ENCODE results near the gene THAP7. TPM values are rescaled to one million over a fixed set of nuclear protein-coding genes. Genes with fewer than 3 reads are reported as not detected.

THAP7 gene
- polyA plus RNA-seq, 1 donor (not counting 4 experiments of a cell fraction or from before 2014, with no cell fraction given): 10.4 TPM

- Histone ChIP-seq H3K36me3 (ENCODE audit: control insufficient read depth in 2 of 2, extremely low read depth in 1 of 2, insufficient read depth in 2 of 2, low read length in 2 of 2) (peaks cover 0 to 7% of the 10 kb centered on the region in 2 experiments), H3K79me2 (ENCODE audit: control insufficient read depth, insufficient read depth, low read length) (peaks cover 6% of the 10 kb centered on the region), H3K9ac (ENCODE audit: control insufficient read depth, extremely low read depth, insufficient read depth, low read length) (peak overlapping the region; percentile 69), H3K9me1 (ENCODE audit: control insufficient read depth, extremely low read depth, insufficient read depth, low read length) (no peaks in the 10 kb centered on the region), H3K4me1 (ENCODE audit: control insufficient read depth, extremely low read depth, insufficient read depth, low read length) (peaks cover 43% of the 10 kb centered on the region), H3K9me3 (ENCODE audit: control insufficient read depth, low read depth, low read length) (no peaks in the 10 kb centered on the region), H4K20me1 (ENCODE audit: control insufficient read depth, extremely low read depth, insufficient read depth, low read length) (no peaks in the 10 kb centered on the region), H3K4me3 (ENCODE audit: control insufficient read depth in 2 of 3, extremely low read depth in 1 of 3, insufficient read depth in 2 of 3, low read depth in 1 of 3, low read length in 3 of 3) (peak overlapping the region; percentile 55 to 65 (median 59)), H2AFZ (ENCODE audit: control insufficient read depth, low read length) (peak overlapping the region; percentile 70), H3K4me2 (ENCODE audit: control insufficient read depth, extremely low read depth, insufficient read depth, low read depth, low read length) (peak overlapping the region; percentile 65), H3K27me3 (ENCODE audit: control insufficient read depth, extremely low read depth, insufficient read depth, low read length) (no peaks in the 10 kb centered on the region), H3K27ac (ENCODE audit: control insufficient read depth, insufficient read depth, low read length) (no peak overlapping the region)
- TF ChIP-seq, protein P1, sequence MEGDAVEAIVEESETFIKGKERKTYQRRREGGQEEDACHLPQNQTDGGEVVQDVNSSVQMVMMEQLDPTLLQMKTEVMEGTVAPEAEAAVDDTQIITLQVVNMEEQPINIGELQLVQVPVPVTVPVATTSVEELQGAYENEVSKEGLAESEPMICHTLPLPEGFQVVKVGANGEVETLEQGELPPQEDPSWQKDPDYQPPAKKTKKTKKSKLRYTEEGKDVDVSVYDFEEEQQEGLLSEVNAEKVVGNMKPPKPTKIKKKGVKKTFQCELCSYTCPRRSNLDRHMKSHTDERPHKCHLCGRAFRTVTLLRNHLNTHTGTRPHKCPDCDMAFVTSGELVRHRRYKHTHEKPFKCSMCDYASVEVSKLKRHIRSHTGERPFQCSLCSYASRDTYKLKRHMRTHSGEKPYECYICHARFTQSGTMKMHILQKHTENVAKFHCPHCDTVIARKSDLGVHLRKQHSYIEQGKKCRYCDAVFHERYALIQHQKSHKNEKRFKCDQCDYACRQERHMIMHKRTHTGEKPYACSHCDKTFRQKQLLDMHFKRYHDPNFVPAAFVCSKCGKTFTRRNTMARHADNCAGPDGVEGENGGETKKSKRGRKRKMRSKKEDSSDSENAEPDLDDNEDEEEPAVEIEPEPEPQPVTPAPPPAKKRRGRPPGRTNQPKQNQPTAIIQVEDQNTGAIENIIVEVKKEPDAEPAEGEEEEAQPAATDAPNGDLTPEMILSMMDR (optimal IDR thresholded peaks at IDR 0.05 in 1 of 3, IDR thresholded peaks at IDR 0.05 in 1 of 3, conservative IDR thresholded peaks at IDR 0.05 in 1 of 3; ENCODE audit: extremely low read depth in 1 of 3, insufficient read depth in 2 of 3, low read length in 3 of 3): no peak
- TF ChIP-seq EZH2 (IDR thresholded peaks at IDR 0.05; ENCODE audit: low read length): no peak
- dilution Hi-C loops (cut with MboI; ENCODE audit: extremely low pct_ligation_motif_present, low sequenced_read_pairs): no loop called here
- FAIRE-seq (no peak), DNase-seq (ENCODE audit: low read depth, low spot score) (no peak)
Measured at GRCh38 chr22:20957683-20958431, 44.1 kb downstream of the THAP7 start.

DNA sequence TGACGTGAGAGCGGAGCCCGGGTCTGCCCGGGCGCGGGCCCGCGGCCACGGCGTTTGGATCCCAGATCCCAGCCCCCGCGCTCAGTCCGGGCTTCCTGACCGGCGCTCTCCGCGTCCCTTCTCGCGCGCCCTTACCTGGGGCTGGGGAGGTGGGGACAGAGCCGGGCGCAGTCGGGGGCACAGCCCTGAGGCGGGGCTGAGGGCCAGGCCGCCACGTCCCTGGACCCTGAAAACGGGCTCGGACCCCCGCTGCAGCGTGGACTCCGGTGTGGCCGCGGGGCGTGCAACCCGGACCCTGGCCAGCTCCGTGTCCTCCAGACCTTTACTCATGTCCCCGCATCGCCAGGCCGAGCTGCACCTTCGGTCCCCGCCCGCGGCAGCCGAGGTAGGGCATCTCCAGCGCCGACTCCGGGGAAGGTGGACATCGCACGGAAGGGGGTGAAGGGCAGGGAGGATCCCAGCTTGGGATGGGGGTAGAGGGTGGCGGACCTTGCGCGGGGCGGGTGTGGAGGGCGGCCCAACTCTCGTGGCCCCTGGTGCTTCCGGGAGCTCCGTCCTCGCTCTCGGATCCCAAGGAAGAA lies 44.7 kb downstream of the THAP7 start:
- dilution Hi-C loops (cut with MboI; ENCODE audit: extremely low pct_ligation_motif_present, low sequenced_read_pairs): no loop called here
- TF ChIP-seq, protein P1 (optimal IDR thresholded peaks at IDR 0.05 in 1 of 3, IDR thresholded peaks at IDR 0.05 in 1 of 3, conservative IDR thresholded peaks at IDR 0.05 in 1 of 3; ENCODE audit: extremely low read depth in 1 of 3, insufficient read depth in 2 of 3, low read length in 3 of 3): no peak
- no peak for TF ChIP-seq EZH2 (IDR thresholded peaks at IDR 0.05; ENCODE audit: low read length)
- Histone ChIP-seq H3K9ac (ENCODE audit: control insufficient read depth, extremely low read depth, insufficient read depth, low read length) (peak overlapping the region; percentile 69), H4K20me1 (ENCODE audit: control insufficient read depth, extremely low read depth, insufficient read depth, low read length) (no peaks in the 10 kb centered on the region), H3K36me3 (ENCODE audit: control insufficient read depth in 2 of 2, extremely low read depth in 1 of 2, insufficient read depth in 2 of 2, low read length in 2 of 2) (peaks cover 0 to 14% of the 10 kb centered on the region in 2 experiments), H3K27ac (ENCODE audit: control insufficient read depth, insufficient read depth, low read length) (peak overlapping the region; percentile 18), H3K4me2 (ENCODE audit: control insufficient read depth, extremely low read depth, insufficient read depth, low read depth, low read length) (peak overlapping the region; percentile 65), H3K4me3 (ENCODE audit: control insufficient read depth in 2 of 3, extremely low read depth in 1 of 3, insufficient read depth in 2 of 3, low read depth in 1 of 3, low read length in 3 of 3) (peak overlapping the region; percentile 55 to 65 (median 59)), H3K4me1 (ENCODE audit: control insufficient read depth, extremely low read depth, insufficient read depth, low read length) (peaks cover 45% of the 10 kb centered on the region), H3K9me1 (ENCODE audit: control insufficient read depth, extremely low read depth, insufficient read depth, low read length) (no peaks in the 10 kb centered on the region), H3K27me3 (ENCODE audit: control insufficient read depth, extremely low read depth, insufficient read depth, low read length) (no peaks in the 10 kb centered on the region), H3K79me2 (ENCODE audit: control insufficient read depth, insufficient read depth, low read length) (peaks cover 13% of the 10 kb centered on the region), H2AFZ (ENCODE audit: control insufficient read depth, low read length) (peak overlapping the region; percentile 70), H3K9me3 (ENCODE audit: control insufficient read depth, low read depth, low read length) (no peaks in the 10 kb centered on the region)
- FAIRE-seq (no peak), DNase-seq (ENCODE audit: low read depth, low spot score) (no peak)
